Midbrain (tissue), 1 donor: ENCODE results near the gene GLRX2.

Experiments used
- DNase-seq: peaks from one replicate; lab custom pipeline; 2025; lab: John Stamatoyannopoulos, UW

GLRX2 gene

DNA sequence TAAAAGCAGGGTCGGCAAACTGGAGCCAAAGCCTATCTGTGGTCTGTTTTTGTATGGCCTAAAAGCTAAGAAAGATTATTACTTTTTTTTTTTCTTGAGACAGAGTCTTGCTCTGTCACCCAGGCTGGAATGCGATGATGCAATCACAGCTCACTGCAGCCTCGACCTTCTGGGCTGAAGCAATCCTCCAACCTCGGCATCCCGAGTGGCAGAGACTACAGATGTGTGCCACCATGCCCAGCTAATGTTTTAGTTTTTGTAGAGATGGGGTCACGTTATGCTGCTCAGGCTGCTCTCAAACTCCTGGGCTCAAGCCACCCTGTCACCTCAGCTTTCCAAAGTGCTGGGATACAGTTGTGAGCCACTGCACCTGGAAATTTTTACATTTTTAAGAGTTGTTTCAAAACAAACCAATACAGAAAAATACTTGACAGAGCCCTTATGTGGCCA is 6.5 kb upstream of the GLRX2 start:
- DNase-seq, result no peak

DNA sequence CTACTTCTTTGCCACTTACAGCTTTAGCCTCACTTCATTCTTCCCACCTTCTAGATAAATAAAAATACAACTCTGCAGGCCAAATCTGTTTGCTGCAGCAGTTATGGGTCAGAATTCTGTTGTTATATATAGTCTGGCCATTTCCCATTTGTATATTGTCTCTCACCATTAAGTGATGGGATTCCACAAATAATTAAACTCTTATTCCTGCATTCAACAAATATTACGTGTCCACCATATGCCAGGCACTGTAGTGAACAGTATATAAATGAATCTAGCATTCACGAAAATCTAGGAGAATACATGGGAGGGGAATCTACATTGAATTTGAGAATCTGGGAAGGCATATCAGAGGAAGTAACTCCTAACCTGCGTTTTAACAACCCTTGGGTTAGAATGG is 5.7 kb upstream of the GLRX2 start:
- no peak for DNase-seq

GRCh38 chr1:193110246-193110645 is 5.0 kb upstream of the GLRX2 start:
- no peak for DNase-seq

- no peak for DNase-seq
Observed at GRCh38 chr1:193109619-193110018, 4.4 kb upstream of the GLRX2 start.

DNA sequence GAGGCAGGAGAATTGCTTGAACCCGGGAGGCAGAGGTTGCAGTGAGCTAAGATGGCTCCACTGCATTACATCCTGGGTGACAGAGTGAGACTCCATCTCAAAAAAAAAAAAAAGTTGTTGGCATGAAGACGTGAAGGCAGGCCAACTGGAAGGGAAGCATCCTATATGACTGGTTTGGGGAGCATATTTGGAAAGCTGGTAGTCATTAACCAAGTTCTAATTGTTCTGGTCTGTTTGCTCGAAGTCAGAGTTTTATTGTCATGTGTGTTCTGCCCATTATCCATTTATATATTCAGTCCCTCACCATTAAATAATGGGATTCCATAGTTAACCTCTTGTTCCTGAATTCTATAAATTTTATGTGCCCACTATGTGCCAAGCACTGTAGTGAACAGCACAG is 3.3 kb upstream of the GLRX2 start:
- no peak for DNase-seq

DNA sequence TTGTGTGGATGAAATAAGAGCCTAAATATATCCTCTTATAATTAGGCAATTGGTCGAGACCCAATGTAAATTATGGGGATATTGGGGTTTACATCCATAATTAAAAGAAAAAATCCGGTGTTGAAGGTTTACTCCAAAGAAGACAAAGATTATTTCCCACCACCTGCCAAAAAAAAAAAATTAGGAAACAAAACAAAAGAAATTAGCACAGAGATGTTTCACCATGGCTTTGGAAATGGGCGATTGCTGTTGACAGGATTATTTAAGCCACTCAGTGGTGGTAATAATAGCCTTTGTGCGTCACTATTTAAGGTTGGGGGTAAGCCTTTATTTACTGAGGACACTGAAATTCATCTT is 585 bp upstream of the GLRX2 start:
- DNase-seq, result no peak

DNA sequence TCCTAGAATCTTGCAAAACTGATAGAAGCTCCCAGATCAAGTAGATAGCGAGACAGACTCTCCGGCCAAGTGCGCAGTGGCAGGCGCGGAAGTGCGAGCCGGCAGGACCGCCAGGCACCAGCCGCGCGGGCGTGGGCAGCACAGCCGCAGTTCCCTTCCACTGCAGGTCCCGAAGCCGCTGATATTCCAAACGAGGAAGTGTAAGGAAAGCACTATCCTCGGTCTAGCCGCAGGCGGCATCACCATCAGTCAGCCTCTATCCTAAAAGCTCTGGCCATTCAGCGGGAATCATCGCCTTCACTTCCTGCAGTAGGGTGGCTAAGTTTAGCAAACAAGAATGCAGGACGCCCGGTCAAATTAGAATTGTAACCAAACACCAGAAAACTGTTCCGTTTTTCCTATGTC is 710 bp downstream of the GLRX2 start:
- peak; percentile 66 for DNase-seq

- DNase-seq, result no peak
Observed at GRCh38 chr1:193103759-193104501, 1.3 kb downstream of the GLRX2 start.

GRCh38 chr1:193102662-193103061 is 2.6 kb downstream of the GLRX2 start:
- DNase-seq, result no peak

GRCh38 chr1:193094112-193094511 is 11.1 kb downstream of the GLRX2 start:
- DNase-seq, result no peak

GRCh38 chr1:193090865-193091264 is 14.3 kb downstream of the GLRX2 start:
- no peak for DNase-seq

DNA sequence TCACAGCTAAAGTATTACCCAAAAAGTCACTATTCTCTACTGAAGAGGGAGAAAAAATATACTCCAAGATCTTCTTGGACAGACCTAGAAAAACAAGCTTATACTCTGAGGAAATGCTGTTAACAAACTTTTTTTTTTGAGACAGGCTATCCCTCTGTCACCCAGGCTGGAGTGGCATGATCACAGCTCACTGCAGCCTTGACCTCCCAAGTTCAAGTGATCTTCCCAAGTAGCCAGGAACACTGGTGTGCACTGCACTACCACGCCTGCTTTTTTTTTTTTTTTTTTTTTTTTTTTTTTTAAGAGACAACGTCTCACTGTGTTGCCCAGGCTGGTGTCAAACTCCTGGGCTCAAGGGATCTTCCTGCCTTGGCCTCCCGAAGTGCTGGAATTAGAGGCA is 17.3 kb downstream of the GLRX2 start:
- no peak for DNase-seq

DNA sequence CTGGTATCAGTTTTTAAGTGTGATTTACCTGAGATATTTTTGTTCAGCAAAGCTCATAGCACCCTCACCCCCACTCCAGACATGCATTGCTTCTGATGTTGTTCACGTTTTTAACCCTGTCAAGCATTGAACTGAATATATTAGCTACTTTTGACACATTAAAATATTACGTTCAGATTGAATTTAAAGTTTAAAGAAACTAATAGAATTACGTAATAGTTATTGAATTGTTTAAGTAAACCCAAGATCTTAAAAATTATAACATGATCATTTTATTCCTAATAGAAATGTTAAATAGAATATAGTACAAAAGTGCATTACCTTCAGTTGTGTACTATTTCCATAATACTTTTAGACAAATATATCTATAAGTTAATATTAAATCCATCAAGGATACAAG is 18.9 kb downstream of the GLRX2 start:
- no peak for DNase-seq

DNA sequence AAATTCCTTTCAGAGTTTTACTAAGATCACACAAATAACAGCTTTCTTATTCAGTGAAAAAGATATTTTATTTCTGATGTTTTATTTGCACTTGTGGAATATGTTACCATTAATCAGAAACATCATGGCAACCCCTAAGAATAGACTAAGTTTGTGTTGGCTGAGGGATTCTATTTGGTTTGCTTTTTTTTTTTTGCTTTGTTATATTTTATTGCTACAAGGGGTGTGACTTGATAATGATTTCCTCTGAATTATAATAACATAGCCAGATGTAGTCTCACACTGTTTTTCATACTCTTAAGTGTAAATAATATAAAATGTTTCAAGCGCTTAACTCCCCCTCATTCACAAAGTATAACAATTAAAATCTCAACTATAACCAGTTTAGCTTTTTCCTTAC is 20.0 kb downstream of the GLRX2 start:
- no peak for DNase-seq

- no peak for DNase-seq
Observed at GRCh38 chr1:193083365-193084088, 21.7 kb downstream of the GLRX2 start.

GRCh38 chr1:193079187-193079586 is 26.0 kb downstream of the GLRX2 start:
- DNase-seq, result no peak

- DNase-seq, result no peak
Observed at GRCh38 chr1:193077991-193078390, 27.2 kb downstream of the GLRX2 start.

DNA sequence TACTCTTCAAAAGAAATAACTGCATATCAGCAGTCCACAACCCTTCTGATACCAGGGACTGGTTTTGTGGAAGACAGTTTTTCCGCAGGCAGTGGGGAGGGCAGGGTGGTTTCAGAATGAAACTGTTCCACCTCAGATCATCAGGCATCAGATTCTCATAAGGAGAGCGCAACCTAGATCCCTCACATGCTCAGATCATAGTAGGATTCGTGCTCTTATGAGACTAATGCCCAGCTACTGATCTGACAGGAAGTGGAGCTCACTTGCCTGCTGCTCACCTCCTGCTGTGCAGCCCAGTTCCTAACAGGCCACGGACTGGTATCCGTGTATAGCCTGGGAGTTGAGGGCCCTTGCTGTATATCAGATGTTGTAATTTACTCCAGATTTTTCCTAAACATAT is 34.3 kb downstream of the GLRX2 start:
- no peak for DNase-seq

- DNase-seq, result no peak
Observed at GRCh38 chr1:193070386-193070753, 34.8 kb downstream of the GLRX2 start.

GRCh38 chr1:193069748-193070385 is 35.3 kb downstream of the GLRX2 start:
- DNase-seq, result no peak

DNA sequence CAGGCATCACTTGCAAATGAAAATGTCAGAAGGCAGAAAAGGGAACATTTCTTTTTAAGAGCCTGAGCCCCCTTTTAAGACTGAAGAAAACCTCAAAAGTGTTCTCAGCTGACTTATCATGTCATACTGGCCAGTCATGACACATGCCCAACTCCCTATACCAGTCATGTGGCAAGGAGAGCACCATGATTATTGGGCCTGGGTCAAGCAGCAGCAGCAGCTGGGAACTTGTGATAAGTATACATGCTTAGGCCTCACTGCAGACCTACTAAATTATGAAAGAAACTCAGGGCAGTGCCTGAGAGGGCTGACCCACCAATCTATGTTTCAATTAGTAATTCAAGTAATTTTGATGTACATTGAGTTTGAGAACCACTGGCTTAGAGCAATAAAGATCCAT is 37.2 kb downstream of the GLRX2 start:
- DNase-seq, result no peak

GRCh38 chr1:193066606-193067005 is 38.6 kb downstream of the GLRX2 start:
- DNase-seq, result no peak

- no peak for DNase-seq
Observed at GRCh38 chr1:193065954-193066353, 39.3 kb downstream of the GLRX2 start.
